Loucy (cell line): Measurements from ENCODE around the gene SFXN5.

Experiments used
- H2AFZ ChIP-seq: fragments of 200-600 bp; sonication (generic); 2 replicates; pipeline ENCODE4 v1.6.0; 2016; ENCODE audit warnings: antibody characterized with exemption, mild to moderate bottlenecking, low read length, moderate library complexity
- H3F3A ChIP-seq: fragments of 200-600 bp; 2 replicates; pipeline ENCODE4 v1.6.0; 2016; ENCODE audit warnings: antibody characterized with exemption, low read depth, mild to moderate bottlenecking
- H3K27me3 ChIP-seq: fragments of 200-600 bp; sonication (generic); 2 replicates; pipeline ENCODE4 v1.6.1; 2014; ENCODE audit warnings: low read length, mild to moderate bottlenecking; ENCODE audit not compliant: insufficient read depth, poor library complexity, severe bottlenecking
- H3K36me3 ChIP-seq: fragments of 200-600 bp; sonication (generic); 2 replicates; pipeline ENCODE4 v1.6.1; 2016; ENCODE audit warnings: low read length; ENCODE audit not compliant: insufficient read depth
- H3K4me1 ChIP-seq: fragments of 200-600 bp; sonication (generic); 2 replicates; pipeline ENCODE4 v1.5.1; 2014; ENCODE audit warnings: low read length, mild to moderate bottlenecking; ENCODE audit not compliant: insufficient read depth, poor library complexity, severe bottlenecking
- H3K4me2 ChIP-seq: fragments of 200-600 bp; sonication (generic); 2 replicates; pipeline ENCODE4 v1.6.0; 2014; ENCODE audit warnings: antibody characterized with exemption, low read length, low read depth, mild to moderate bottlenecking; ENCODE audit not compliant: poor library complexity, severe bottlenecking
- H3K4me3 ChIP-seq: fragments of 200-600 bp; sonication (generic); 2 replicates; pipeline ENCODE4 v1.5.1; 2014; ENCODE audit warnings: low read length, mild to moderate bottlenecking, mixed read lengths; ENCODE audit not compliant: poor library complexity, severe bottlenecking
- H3K79me2 ChIP-seq: fragments of 200-600 bp; sonication (generic); 2 replicates; pipeline ENCODE4 v1.6.1; 2014; ENCODE audit warnings: low read length; ENCODE audit not compliant: insufficient read depth
- H3K9ac ChIP-seq: fragments of 200-600 bp; sonication (generic); 2 replicates; pipeline ENCODE4 v1.6.0; 2014; ENCODE audit warnings: mild to moderate bottlenecking, low read depth, low read length, moderate library complexity; ENCODE audit not compliant: poor library complexity, severe bottlenecking
- H3K9me2 ChIP-seq: fragments of 200-600 bp; sonication (generic); replicated peaks from 2 replicates; pipeline ENCODE4 v1.6.1; 2016; ENCODE audit warnings: low read depth, low read length, mixed read lengths
- H3K9me3 ChIP-seq: fragments of 200-600 bp; sonication (generic); 2 replicates; pipeline ENCODE4 v1.6.1; 2014; ENCODE audit warnings: mild to moderate bottlenecking, antibody characterized with exemption, low read length, low read depth; ENCODE audit not compliant: insufficient read depth
- H4K20me1 ChIP-seq: fragments of 200-600 bp; sonication (generic); 2 replicates; pipeline ENCODE4 v1.6.0; 2014; ENCODE audit warnings: antibody characterized with exemption, low read length, mild to moderate bottlenecking; ENCODE audit not compliant: insufficient read depth, poor library complexity, severe bottlenecking
- EZH2phosphoT487 ChIP-seq: fragments of 200-600 bp; IDR thresholded peaks from 2 replicates; pipeline ENCODE4 v1.6.1; 2018; ENCODE audit warnings: antibody characterized with exemption, mild to moderate bottlenecking, moderate library complexity, borderline replicate concordance
- TF ChIP-seq, protein P1 (sequence below): fragments of 200-600 bp; sonication (generic); conservative IDR thresholded peaks from 2 replicates; pipeline ENCODE4 v1.5.1; 2014; ENCODE audit warnings: mild to moderate bottlenecking, antibody characterized with exemption, low read length

The SFXN5 gene

DNA sequence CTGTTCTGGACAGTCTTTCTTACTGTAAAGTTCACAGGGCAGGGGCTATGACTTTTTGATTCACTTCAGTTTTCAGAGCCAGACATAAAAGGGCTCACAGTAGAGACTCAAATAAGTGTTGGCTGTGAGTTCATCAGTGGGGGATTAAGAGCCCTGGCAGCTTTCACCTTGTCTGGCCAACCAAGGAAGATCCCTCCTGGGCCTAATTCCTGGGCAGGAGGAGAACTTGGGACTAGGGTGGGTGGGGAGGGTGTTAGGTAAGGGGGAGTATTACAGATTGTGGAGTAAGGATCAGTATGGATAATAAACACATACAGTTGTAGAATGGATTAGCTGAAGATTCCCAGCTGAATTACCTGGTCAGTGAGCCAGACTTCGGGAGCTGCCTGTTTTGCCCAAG, 904 bp upstream of the SFXN5 start:
- Histone ChIP-seq H3K79me2 (peaks cover 36% of the 10 kb centered on the region), H2AFZ (peak overlapping the region; percentile 92; the same call in 1 of the 2 replicates), H3K9me3 (no peaks in the 10 kb centered on the region), H3K9me2 (no peaks in the 10 kb centered on the region), H3K36me3 (no peaks in the 10 kb centered on the region), H3K4me3 (peak overlapping the region; percentile 85), H3K4me2 (peak overlapping the region; percentile 96), H3K27me3 (no peaks in the 10 kb centered on the region), H4K20me1 (peaks cover 30% of the 10 kb centered on the region), H3F3A (no peaks in the 10 kb centered on the region), H3K9ac (peak overlapping the region; percentile 92), H3K4me1 (peaks cover 24% of the 10 kb centered on the region)
- TF ChIP-seq EZH2phosphoT487 = no peak
- TF ChIP-seq, protein P1, sequence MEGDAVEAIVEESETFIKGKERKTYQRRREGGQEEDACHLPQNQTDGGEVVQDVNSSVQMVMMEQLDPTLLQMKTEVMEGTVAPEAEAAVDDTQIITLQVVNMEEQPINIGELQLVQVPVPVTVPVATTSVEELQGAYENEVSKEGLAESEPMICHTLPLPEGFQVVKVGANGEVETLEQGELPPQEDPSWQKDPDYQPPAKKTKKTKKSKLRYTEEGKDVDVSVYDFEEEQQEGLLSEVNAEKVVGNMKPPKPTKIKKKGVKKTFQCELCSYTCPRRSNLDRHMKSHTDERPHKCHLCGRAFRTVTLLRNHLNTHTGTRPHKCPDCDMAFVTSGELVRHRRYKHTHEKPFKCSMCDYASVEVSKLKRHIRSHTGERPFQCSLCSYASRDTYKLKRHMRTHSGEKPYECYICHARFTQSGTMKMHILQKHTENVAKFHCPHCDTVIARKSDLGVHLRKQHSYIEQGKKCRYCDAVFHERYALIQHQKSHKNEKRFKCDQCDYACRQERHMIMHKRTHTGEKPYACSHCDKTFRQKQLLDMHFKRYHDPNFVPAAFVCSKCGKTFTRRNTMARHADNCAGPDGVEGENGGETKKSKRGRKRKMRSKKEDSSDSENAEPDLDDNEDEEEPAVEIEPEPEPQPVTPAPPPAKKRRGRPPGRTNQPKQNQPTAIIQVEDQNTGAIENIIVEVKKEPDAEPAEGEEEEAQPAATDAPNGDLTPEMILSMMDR = no peak

DNA sequence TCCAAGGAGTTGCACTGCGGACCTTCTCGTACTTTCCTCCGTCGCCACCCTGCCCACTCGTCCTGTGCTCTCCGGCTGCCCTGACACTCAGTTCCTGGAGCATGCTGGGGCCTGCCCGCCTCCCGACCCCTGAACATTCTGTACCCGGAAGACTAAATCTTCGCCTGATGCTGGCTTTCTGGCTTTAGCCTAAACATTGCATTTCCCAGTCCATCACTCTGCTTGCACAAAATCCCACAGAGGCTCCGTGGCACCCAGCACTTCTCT, 550 bp upstream of the SFXN5 start:
- Histone ChIP-seq H3K4me3 (peak overlapping the region; percentile 85), H3K4me1 (peaks cover 26% of the 10 kb centered on the region), H3K9ac (peak overlapping the region; percentile 92), H3K27me3 (no peaks in the 10 kb centered on the region), H3K36me3 (no peaks in the 10 kb centered on the region), H3K9me2 (no peaks in the 10 kb centered on the region), H4K20me1 (peaks cover 34% of the 10 kb centered on the region), H3K4me2 (peak overlapping the region; percentile 96), H2AFZ (peak overlapping the region; percentile 92), H3K79me2 (peaks cover 40% of the 10 kb centered on the region), H3K9me3 (no peaks in the 10 kb centered on the region), H3F3A (no peaks in the 10 kb centered on the region)
- TF ChIP-seq EZH2phosphoT487 = no peak
- TF ChIP-seq, protein P1 = no peak

DNA sequence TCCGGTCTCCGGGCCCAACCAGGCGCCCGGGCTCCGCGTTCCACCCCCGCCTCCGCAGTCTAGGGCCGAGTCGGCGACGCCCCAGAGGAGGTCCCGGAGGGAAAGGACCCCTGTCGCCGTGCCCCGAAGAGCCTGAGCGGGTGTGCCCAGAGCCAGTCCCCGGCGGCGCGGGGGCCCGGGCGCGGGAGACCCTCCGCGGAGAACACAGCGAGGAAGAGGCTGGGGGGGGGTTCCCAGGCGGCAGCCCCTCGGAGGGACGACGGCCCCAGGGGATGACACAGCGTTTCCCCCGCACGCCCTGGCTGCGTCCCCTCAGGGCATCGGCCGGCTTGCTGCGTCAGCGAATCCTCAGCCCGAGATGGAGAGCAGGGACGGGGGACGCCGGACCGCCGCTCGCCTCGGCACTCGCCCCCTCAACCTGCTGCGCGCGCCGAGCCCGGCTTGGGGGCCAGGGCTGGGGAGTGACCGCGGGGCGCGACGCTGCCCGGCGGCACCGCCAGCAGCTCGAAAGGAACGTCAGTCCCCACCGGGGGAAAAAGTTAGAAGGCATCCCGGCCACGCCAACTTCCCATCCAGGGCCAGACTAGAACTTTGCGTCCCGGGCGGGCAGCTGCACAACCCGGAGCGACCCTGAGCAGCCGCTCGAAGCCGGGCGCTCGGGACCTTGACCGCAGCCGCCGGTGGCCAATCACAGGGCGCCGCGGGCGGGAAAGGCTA, 711 bp downstream of the SFXN5 start:
- Histone ChIP-seq H2AFZ (peak overlapping the region; percentile 91), H3K36me3 (no peaks in the 10 kb centered on the region), H3K27me3 (no peaks in the 10 kb centered on the region), H3F3A (no peaks in the 10 kb centered on the region), H3K4me1 (peaks cover 34% of the 10 kb centered on the region), H3K79me2 (peaks cover 51% of the 10 kb centered on the region), H3K9me2 (no peaks in the 10 kb centered on the region), H4K20me1 (peaks cover 37% of the 10 kb centered on the region), H3K9ac (peak overlapping the region; percentile 92), H3K4me2 (peak overlapping the region; percentile 96), H3K4me3 (peak overlapping the region; percentile 85), H3K9me3 (no peaks in the 10 kb centered on the region)
- no peak for TF ChIP-seq EZH2phosphoT487
- TF ChIP-seq, protein P1 = no peak
